Measurements from ENCODE around the gene ZNF384. TPM values are rescaled to one million over a fixed set of nuclear protein-coding genes. Genes with fewer than 3 reads are reported as not detected.

Gene ZNF384
- total RNA-seq, 2 experiments from 2014 or later = 60.6 to 61.8 TPM

DNA sequence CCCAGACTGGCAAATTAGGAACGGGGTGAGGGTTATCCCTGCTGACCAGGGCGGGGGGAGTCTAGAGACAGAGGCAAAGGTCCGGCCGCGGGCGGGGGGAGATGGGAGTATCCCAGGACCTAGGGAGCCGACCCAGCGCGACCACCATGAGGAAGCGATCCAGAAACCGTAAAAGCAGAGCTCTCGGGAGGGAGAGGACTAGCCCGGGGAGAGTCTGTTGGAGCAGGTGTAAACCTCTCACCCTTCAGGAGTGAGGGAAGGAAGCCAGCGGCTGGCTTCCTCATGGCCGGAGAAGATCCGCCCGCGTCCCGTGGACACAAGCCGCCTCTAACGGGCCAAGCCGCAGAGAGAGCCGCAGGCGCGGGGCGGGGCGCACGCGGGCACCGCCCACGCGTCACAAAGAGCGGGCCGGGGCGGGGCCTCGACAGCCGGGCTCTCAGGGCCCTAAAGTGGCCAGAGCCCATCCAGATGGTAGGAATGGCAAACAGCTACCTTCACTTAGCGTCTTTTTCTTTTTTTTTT is 42.0 kb downstream of the ZNF384 start, which contains the start of gene ACRBP:
Gene ACRBP, minus strand, starts transcription at position 350 of the 522 bp plus-strand sequence. Its CDS starts 66 bp downstream, at position 284.
- Mint-ChIP-seq H3K36me3 (peaks cover 34% of the 10 kb centered on the region), H3K27ac (peak within 1 kb of the TSS; percentile 52), H3K4me3 (peak within 1 kb of the TSS; percentile 70), H3K9me3 (peaks cover 19% of the 10 kb centered on the region), H3K4me1 (peaks cover 8% of the 10 kb centered on the region), H3K27me3 (no peaks in the 10 kb centered on the region)
- peak; percentile 55 for DNase-seq

- H3K36me3 Mint-ChIP-seq = peaks cover 33% of the 10 kb centered on the region
- no peaks in the 10 kb centered on the region for H3K27me3 Mint-ChIP-seq
- H3K27ac Mint-ChIP-seq = peak overlapping the region; percentile 52
- peak overlapping the region; percentile 70 for H3K4me3 Mint-ChIP-seq
- H3K4me1 Mint-ChIP-seq = peaks cover 8% of the 10 kb centered on the region
- peaks cover 19% of the 10 kb centered on the region for H3K9me3 Mint-ChIP-seq
- no peak for DNase-seq
Observed at GRCh38 chr12:6646276-6647082, 42.7 kb downstream of the ZNF384 start.

DNA sequence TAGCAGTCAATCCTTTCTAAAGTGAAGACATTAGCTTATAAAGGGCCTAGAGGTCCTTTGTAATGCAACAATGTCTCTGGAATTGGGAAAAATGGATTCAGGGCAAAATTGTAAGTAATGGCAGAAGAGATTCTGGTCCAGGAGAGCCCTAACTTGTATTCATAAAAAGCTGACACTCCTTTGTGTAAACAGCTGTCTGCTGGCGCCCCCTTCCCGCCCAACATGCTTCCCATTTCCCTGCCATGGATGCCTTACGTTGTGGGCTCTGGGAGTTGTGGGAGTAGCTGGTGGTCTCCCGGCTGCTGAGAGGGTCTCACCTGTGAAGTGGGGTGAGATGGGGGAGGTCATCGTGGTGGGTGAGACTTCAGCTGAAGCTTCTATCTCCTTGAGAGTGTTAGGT is 44.3 kb downstream of the ZNF384 start:
- no peaks in the 10 kb centered on the region for H3K27me3 Mint-ChIP-seq
- peaks cover 31% of the 10 kb centered on the region for H3K36me3 Mint-ChIP-seq
- H3K4me1 Mint-ChIP-seq = peaks cover 8% of the 10 kb centered on the region
- H3K4me3 Mint-ChIP-seq = no peak overlapping the region
- no peak for DNase-seq
- no peak overlapping the region for H3K27ac Mint-ChIP-seq
- H3K9me3 Mint-ChIP-seq = peaks cover 19% of the 10 kb centered on the region

- no peak overlapping the region for H3K27ac Mint-ChIP-seq
Observed at GRCh38 chr12:6644257-6644596, 44.9 kb downstream of the ZNF384 start.

DNA sequence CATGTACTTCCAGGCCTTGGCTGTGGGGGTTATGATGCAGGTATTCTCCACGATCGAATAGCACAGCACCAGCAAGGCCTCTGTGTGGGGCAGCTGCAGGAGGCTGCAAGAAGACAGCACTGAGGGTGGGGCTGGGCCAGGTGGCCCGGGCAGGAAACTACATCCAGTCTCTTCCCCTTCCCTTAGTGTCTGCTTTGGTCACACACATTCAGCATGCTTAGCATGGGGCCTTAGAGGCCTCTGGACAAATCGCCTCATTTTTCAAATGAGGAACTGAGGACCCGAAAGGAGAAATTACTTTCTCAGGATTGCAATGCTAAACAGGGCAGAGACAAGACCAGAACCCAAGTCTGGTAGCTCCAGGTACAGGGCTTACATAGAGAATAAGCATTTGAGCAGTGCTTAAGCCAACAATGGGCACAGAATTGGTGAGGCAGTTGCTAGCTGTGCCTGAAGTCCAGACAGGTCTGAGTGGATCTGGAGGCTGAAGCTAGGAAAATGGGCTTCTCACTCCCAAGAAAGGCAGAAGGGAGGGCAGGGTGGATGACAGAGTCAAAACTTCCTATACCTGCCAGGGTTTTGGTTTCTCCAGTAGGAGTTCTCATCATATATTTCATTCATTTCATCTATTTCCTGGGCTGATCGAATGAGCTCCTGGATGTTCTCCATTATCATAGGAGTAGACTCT is 45.5 kb downstream of the ZNF384 start:
- Mint-ChIP-seq H3K4me3 (no peak overlapping the region), H3K9me3 (peaks cover 19% of the 10 kb centered on the region), H3K4me1 (peaks cover 8% of the 10 kb centered on the region), H3K27ac (no peak overlapping the region), H3K27me3 (no peaks in the 10 kb centered on the region), H3K36me3 (peaks cover 31% of the 10 kb centered on the region)
- no peak for DNase-seq

More at GRCh38 chr12:6644257-6644596, 44.9 kb downstream of the ZNF384 start:
- Mint-ChIP-seq H3K9me3 (peaks cover 19% of the 10 kb centered on the region), H3K36me3 (peaks cover 31% of the 10 kb centered on the region), H3K27me3 (no peaks in the 10 kb centered on the region), H3K4me1 (peaks cover 8% of the 10 kb centered on the region), H3K4me3 (no peak overlapping the region)
- no peak for DNase-seq

GRCh38 chr12:6641131-6641530 is 48.0 kb downstream of the ZNF384 start:
- Mint-ChIP-seq H3K4me3 (no peak overlapping the region), H3K9me3 (peaks cover 17% of the 10 kb centered on the region), H3K27ac (no peak overlapping the region), H3K27me3 (no peaks in the 10 kb centered on the region), H3K4me1 (peaks cover 8% of the 10 kb centered on the region), H3K36me3 (peaks cover 20% of the 10 kb centered on the region)
- DNase-seq = no peak

DNA sequence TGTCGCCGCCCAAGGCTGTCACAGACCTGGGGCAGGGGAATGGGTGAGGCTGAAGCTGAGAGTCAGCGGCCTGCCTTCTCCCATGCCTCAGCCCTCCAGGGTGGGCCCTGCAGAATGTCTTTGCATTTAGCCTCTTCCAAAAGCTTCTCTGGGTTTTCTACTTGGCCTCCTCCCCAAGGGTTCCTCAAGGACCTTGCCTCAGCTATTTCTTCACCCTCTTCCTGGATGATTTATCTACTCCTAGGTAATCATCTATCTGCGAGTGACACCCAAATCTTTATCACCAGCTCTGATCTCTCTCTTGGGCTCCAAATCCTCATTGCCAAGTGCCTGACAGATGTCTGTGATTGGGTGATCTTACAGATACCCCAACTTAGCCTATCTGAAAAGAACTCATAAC is 48.7 kb downstream of the ZNF384 start:
- Mint-ChIP-seq H3K4me3 (no peak overlapping the region), H3K27ac (no peak overlapping the region), H3K27me3 (no peaks in the 10 kb centered on the region), H3K9me3 (peaks cover 17% of the 10 kb centered on the region), H3K4me1 (peaks cover 15% of the 10 kb centered on the region), H3K36me3 (peaks cover 19% of the 10 kb centered on the region)
- no peak for DNase-seq

DNA sequence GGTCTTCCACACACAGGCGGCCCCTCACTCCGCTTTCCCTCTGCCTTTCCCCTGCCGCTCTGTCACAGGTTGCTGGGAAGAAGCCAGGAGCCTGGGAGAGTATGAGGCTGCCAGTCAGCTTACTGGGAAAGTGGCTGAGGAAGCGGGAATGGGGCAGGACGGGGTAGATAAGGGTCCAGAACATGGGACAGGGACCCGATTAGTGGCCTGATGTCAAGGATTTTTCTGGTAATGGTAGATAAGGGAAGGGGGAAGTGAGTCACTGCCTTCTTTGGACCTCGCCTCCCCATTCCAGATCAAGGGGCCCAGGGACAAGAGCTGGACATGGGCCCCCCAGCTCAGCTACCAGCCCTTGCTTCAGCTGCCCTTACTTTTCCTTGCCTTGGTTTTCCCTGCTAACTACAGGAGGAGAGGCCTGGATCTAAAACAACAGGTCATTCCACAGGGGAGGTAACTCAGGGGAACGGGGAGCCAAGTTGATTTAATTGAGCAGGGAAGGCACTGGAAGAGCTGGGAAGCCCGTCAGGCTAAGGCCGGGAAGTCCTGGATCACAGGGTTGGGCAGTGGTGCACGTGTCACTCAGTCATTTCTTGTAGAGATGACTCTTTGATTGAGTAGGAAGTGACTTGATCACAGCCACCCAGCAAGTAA is 49.9 kb downstream of the ZNF384 start:
- H3K27me3 Mint-ChIP-seq = no peaks in the 10 kb centered on the region
- no peak for DNase-seq
- H3K9me3 Mint-ChIP-seq = peaks cover 11% of the 10 kb centered on the region
- H3K27ac Mint-ChIP-seq = no peak overlapping the region
- H3K4me1 Mint-ChIP-seq = peaks cover 26% of the 10 kb centered on the region
- peaks cover 13% of the 10 kb centered on the region for H3K36me3 Mint-ChIP-seq
- H3K4me3 Mint-ChIP-seq = no peak overlapping the region

DNA sequence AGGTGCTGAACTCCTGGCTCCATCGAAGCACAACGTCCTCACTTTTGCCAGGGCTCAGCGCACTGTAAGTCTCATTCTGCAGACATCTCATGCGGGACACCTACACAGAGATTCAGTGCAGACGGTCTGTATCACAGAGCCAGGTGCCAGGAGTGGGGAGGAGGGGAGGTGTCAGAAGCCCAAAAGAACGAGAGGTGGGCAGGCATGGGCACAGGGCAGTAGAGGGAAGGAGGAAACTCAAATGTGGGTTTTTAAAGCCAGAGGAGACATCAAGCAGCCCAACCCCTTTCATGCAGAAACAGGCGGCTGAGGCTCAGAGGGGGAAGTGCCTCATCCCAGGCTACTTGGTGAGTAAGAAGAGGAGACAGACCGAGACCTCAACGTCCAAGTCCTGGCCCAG is 50.9 kb downstream of the ZNF384 start:
- DNase-seq = no peak
- Mint-ChIP-seq H3K4me1 (peaks cover 31% of the 10 kb centered on the region), H3K9me3 (peaks cover 4% of the 10 kb centered on the region), H3K36me3 (peaks cover 4% of the 10 kb centered on the region), H3K27ac (no peak overlapping the region), H3K4me3 (no peak overlapping the region), H3K27me3 (no peaks in the 10 kb centered on the region)

GRCh38 chr12:6635856-6636531 is 53.2 kb downstream of the ZNF384 start, which contains the start of gene LPAR5:
LPAR5 (minus strand) TSS chr12:6635959; CDS start chr12:6621248, 14,711 bp downstream.
- H3K27ac Mint-ChIP-seq = peak within 1 kb of the TSS; percentile 97

DNA sequence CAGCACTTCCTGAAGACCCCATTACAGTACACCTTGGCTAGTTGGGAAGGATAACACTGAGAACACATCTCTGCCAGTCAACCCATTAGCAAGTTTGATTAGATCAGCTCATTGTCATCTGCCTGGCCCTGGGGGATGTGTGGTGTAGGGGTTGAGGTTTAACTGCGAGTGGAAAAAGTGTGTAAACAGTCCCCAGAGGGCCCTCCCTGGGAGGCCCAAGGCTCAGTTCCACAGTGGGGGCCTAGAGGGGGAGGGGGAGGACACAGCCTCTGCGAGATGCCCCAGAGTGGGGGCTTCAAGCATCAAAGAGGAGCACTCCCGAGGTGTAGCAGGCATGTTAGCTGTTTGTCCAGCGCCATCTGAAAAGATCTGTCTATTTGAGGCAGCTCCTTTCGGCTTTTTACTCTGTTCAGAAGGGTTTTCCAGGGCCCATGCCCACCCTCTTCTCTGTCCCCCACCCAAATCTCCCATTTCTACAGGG is 53.8 kb downstream of the ZNF384 start:
- Mint-ChIP-seq H3K27ac (peak overlapping the region; percentile 97), H3K4me3 (peak overlapping the region; percentile 79), H3K27me3 (no peaks in the 10 kb centered on the region), H3K4me1 (peaks cover 60% of the 10 kb centered on the region), H3K36me3 (no peaks in the 10 kb centered on the region), H3K9me3 (no peaks in the 10 kb centered on the region)
- peak; percentile 82 for DNase-seq

More at GRCh38 chr12:6635856-6636531, 53.2 kb downstream of the ZNF384 start, which contains the start of gene LPAR5:
- DNase-seq = peak; percentile 47
- H3K4me1 Mint-ChIP-seq = peaks cover 54% of the 10 kb centered on the region
- no peaks in the 10 kb centered on the region for H3K27me3 Mint-ChIP-seq
- H3K36me3 Mint-ChIP-seq = no peaks in the 10 kb centered on the region
- H3K4me3 Mint-ChIP-seq = peak within 1 kb of the TSS; percentile 79
- no peaks in the 10 kb centered on the region for H3K9me3 Mint-ChIP-seq

DNA sequence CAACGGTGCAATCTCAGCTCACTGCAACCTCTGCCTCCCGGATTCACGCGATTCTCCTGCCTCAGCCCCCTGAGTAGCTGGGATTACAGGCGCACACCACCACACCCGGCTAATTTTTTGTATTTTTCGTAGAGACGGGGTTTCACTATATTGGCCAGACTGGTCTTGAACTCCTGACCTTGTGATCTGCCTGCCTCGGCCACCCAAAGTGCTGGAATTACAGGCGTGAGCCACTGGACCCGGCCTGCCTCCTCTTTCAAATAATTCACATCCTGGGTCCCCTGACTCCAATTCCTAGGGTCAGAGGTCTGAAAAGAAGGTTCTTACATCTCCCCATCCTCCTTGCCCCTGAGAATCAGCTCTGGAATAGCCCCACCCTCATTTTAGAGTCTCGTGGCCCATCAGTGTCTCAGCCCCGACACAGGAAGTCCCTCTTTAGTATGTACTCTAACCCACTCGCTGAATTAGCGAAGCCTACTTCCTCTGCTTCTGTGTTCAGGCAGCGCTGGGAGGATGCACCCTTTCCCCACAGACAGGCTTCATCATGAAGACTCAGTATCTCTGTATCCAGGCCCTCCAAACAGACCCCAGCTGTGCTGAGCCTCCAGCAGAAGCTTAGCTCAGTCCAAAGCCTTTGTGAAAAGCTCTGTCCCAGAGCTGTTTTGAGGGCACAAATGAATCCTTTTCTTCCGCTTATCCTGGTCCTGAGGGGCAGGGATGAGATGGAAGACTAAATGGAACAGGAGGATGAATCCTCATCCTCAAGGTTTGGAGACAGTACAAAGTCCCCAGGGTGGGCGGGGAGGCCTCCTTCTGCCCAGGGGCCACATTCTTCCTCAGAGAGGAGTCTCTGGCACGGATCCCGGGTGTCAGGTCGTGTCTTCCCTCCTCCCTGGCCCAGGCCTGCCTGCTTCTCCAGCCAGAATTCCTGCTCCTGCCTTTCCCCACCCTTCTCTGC is 56.9 kb downstream of the ZNF384 start:
- peak overlapping the region; percentile 85 for H3K4me3 Mint-ChIP-seq
- H3K9me3 Mint-ChIP-seq = no peaks in the 10 kb centered on the region
- peaks cover 68% of the 10 kb centered on the region for H3K4me1 Mint-ChIP-seq
- H3K36me3 Mint-ChIP-seq = no peaks in the 10 kb centered on the region
- H3K27ac Mint-ChIP-seq = peak overlapping the region; percentile 99
- peak; percentile 49 for DNase-seq
- no peaks in the 10 kb centered on the region for H3K27me3 Mint-ChIP-seq

GRCh38 chr12:6631549-6631961 is 57.6 kb downstream of the ZNF384 start:
- Mint-ChIP-seq H3K27me3 (no peaks in the 10 kb centered on the region), H3K4me1 (peaks cover 73% of the 10 kb centered on the region), H3K27ac (peak overlapping the region; percentile 99), H3K36me3 (peaks cover 2% of the 10 kb centered on the region), H3K9me3 (no peaks in the 10 kb centered on the region), H3K4me3 (peak overlapping the region; percentile 85)
- no peak for DNase-seq
